Trophoblast cell (in vitro differentiated cells and primary cell): ENCODE data around the gene AP4S1.
"Not testable (repeated sequence)": the region's sequence is repeated elsewhere in the genome, so short reads cannot be mapped to it uniquely, and the experiment has no call there.

Experiments
- DNase-seq, 2 donors: peaks; one replicate each; pipeline ENCODE4 v3.0.0-alpha.2; 2016
- H2AFZ ChIP-seq: 2 replicates; pipeline ENCODE4 v1.6.1; 2013; ENCODE audit warnings: low read length, moderate library complexity, mild to moderate bottlenecking; ENCODE audit not compliant: insufficient read depth, poor library complexity
- H2AK5ac ChIP-seq: 2 replicates; pipeline ENCODE4 v1.6.1; 2013; ENCODE audit warnings: mild to moderate bottlenecking, low read length
- H2BK120ac ChIP-seq: 2 replicates; pipeline ENCODE4 v1.6.1; 2013; ENCODE audit warnings: low read length, mild to moderate bottlenecking, moderate library complexity; ENCODE audit not compliant: insufficient read depth, poor library complexity
- H2BK12ac ChIP-seq: 2 replicates; pipeline ENCODE4 v1.6.1; 2013; ENCODE audit warnings: mild to moderate bottlenecking, low read length, moderate library complexity
- H2BK5ac ChIP-seq: 2 replicates; pipeline ENCODE4 v1.6.1; 2013; ENCODE audit warnings: low read length, low read depth, moderate library complexity, mild to moderate bottlenecking; ENCODE audit not compliant: poor library complexity
- H3K14ac ChIP-seq: 2 replicates; pipeline ENCODE4 v1.6.1; 2013; ENCODE audit warnings: mild to moderate bottlenecking, low read length
- H3K18ac ChIP-seq: 2 replicates; pipeline ENCODE4 v1.6.1; 2013; ENCODE audit warnings: mild to moderate bottlenecking, low read length
- H3K23ac ChIP-seq: 2 replicates; pipeline ENCODE4 v1.6.1; 2013; ENCODE audit warnings: low read length
- H3K27ac ChIP-seq: 2 replicates; pipeline ENCODE4 v1.5.1; 2013; ENCODE audit warnings: low read depth, mild to moderate bottlenecking, inconsistent platforms, low read length, moderate library complexity
- H3K27me3 ChIP-seq: 2 replicates; pipeline ENCODE4 v1.6.1; 2013; ENCODE audit warnings: inconsistent platforms, mild to moderate bottlenecking, low read length, moderate library complexity; ENCODE audit not compliant: insufficient read depth
- H3K36me3 ChIP-seq, 2 experiments: 1 replicate in 1 of 2; 2 replicates in 1 of 2; pipeline ENCODE4 v1.6.1; 2013; ENCODE audit warnings: low read length in 2 of 2, mild to moderate bottlenecking in 2 of 2, moderate library complexity in 1 of 2; ENCODE audit not compliant: insufficient read depth in 2 of 2, control insufficient read depth in 1 of 2
- H3K4ac ChIP-seq: 2 replicates; pipeline ENCODE4 v1.6.1; 2013; ENCODE audit warnings: low read depth, mild to moderate bottlenecking, low read length, moderate library complexity
- H3K4me1 ChIP-seq, 2 experiments: 1 replicate in 1 of 2; 2 replicates in 1 of 2; pipeline ENCODE4 v1.6.1; 2013; ENCODE audit warnings: low read length in 2 of 2, mild to moderate bottlenecking in 2 of 2, moderate library complexity in 1 of 2; ENCODE audit not compliant: insufficient read depth in 2 of 2, control insufficient read depth in 1 of 2
- H3K4me2 ChIP-seq: 2 replicates; pipeline ENCODE4 v1.6.1; 2013; ENCODE audit warnings: inconsistent platforms, mild to moderate bottlenecking, low read length, moderate library complexity
- H3K4me3 ChIP-seq: 2 replicates; pipeline ENCODE4 v1.5.1; 2013; ENCODE audit warnings: mild to moderate bottlenecking, low read depth, low read length, inconsistent platforms
- H3K79me1 ChIP-seq: one replicate; pipeline ENCODE4 v1.6.1; 2013; ENCODE audit warnings: low read length
- H3K79me2 ChIP-seq: 2 replicates; pipeline ENCODE4 v1.6.1; 2013; ENCODE audit warnings: low read length, mild to moderate bottlenecking; ENCODE audit not compliant: control insufficient read depth, insufficient read depth, poor library complexity
- H3K9ac ChIP-seq: 2 replicates; pipeline ENCODE4 v1.6.1; 2013; ENCODE audit warnings: mild to moderate bottlenecking, low read length
- H3K9me3 ChIP-seq: 2 replicates; pipeline ENCODE4 v1.6.1; 2013; ENCODE audit warnings: low read depth, mild to moderate bottlenecking, control low read depth, inconsistent platforms, low read length; ENCODE audit not compliant: insufficient read depth
- H4K12ac ChIP-seq: 2 replicates; pipeline ENCODE4 v1.6.1; 2013; ENCODE audit warnings: low read depth, mild to moderate bottlenecking, low read length, moderate library complexity
- H4K8ac ChIP-seq: 2 replicates; pipeline ENCODE4 v1.6.1; 2013; ENCODE audit warnings: low read depth, mild to moderate bottlenecking, low read length, moderate library complexity
- H4K91ac ChIP-seq: one replicate; pipeline ENCODE4 v1.6.1; 2013; ENCODE audit warnings: low read depth, mild to moderate bottlenecking, low read length, moderate library complexity
- WGBS: extraction: QIAGEN DNeasy Blood & Tissue Kit; methylation state at CpG from one replicate; pipeline ENCODE4 v1.1.7; 2013; ENCODE audit warnings: missing lambda C conversion rate; ENCODE audit not compliant: insufficient read length, insufficient coverage; ENCODE audit errors: extremely low coverage; 5-methylcytosine and 5-hydroxymethylcytosine counted together

The AP4S1 gene

GRCh38 chr14:31001339-31001658 lies 24.1 kb upstream of the AP4S1 start:
- Histone ChIP-seq H3K27ac (no peak overlapping the region), H2BK120ac (no peak overlapping the region), H3K18ac (no peak overlapping the region), H2AK5ac (no peak overlapping the region), H3K14ac (no peak overlapping the region), H4K8ac (no peak overlapping the region), H4K12ac (no peak overlapping the region), H3K23ac (no peak overlapping the region), H2AFZ (no peak overlapping the region), H3K9ac (no peak overlapping the region), H3K79me2 (peaks cover 10% of the 10 kb centered on the region), H3K4me3 (no peak overlapping the region), H3K4me2 (no peak overlapping the region), H3K4ac (peak overlapping the region; percentile 4), H4K91ac (no peak overlapping the region), H2BK12ac (no peak overlapping the region), H3K4me1 (no peaks in the 10 kb centered on the region), H3K79me1 (no peaks in the 10 kb centered on the region), H3K9me3 (peaks cover 1% of the 10 kb centered on the region), H3K36me3 (peaks cover 8 to 10% of the 10 kb centered on the region in 2 experiments), H2BK5ac (no peak overlapping the region), H3K27me3 (no peaks in the 10 kb centered on the region)
- WGBS = no CpG with 5 or more reads among the region's 6 CpGs
- no peak for DNase-seq

GRCh38 chr14:31003284-31003683 lies 22.2 kb upstream of the AP4S1 start:
- DNase-seq = no peak
- Histone ChIP-seq H3K4me2 (no peak overlapping the region), H3K27ac (no peak overlapping the region), H3K9me3 (peaks cover 1% of the 10 kb centered on the region), H4K12ac (no peak overlapping the region), H2BK120ac (no peak overlapping the region), H3K23ac (no peak overlapping the region), H4K8ac (no peak overlapping the region), H3K4me3 (no peak overlapping the region), H3K27me3 (no peaks in the 10 kb centered on the region), H2AK5ac (no peak overlapping the region), H3K79me2 (peaks cover 7% of the 10 kb centered on the region), H3K79me1 (no peaks in the 10 kb centered on the region), H2BK5ac (no peak overlapping the region), H3K4ac (peak overlapping the region; percentile 62), H4K91ac (no peak overlapping the region), H3K4me1 (no peaks in the 10 kb centered on the region), H3K18ac (no peak overlapping the region), H3K14ac (no peak overlapping the region), H2BK12ac (no peak overlapping the region), H2AFZ (no peak overlapping the region), H3K9ac (no peak overlapping the region), H3K36me3 (peaks cover 10 to 12% of the 10 kb centered on the region in 2 experiments)
- no CpG with 5 or more reads among the region's 3 CpGs for WGBS

- H3K79me1 ChIP-seq, H3K4me2 ChIP-seq, H3K36me3 ChIP-seq, H3K9me3 ChIP-seq, H2AK5ac ChIP-seq, H2AFZ ChIP-seq, H4K12ac ChIP-seq, H2BK5ac ChIP-seq, H3K4me3 ChIP-seq, H3K27ac ChIP-seq, H4K91ac ChIP-seq, H4K8ac ChIP-seq, H3K27me3 ChIP-seq, H3K4me1 ChIP-seq, H2BK120ac ChIP-seq, H3K79me2 ChIP-seq, H3K9ac ChIP-seq, H3K18ac ChIP-seq, DNase-seq, H3K23ac ChIP-seq, H2BK12ac ChIP-seq, H3K14ac ChIP-seq: not testable (repeated sequence)
- no CpG with 5 or more reads among the region's 6 CpGs for WGBS
- H3K4ac ChIP-seq = peak overlapping the region; percentile 21
Measured at GRCh38 chr14:31004007-31004406, 21.4 kb upstream of the AP4S1 start.

- Histone ChIP-seq H3K27ac (no peak overlapping the region), H2BK120ac (no peak overlapping the region), H4K12ac (no peak overlapping the region), H3K18ac (no peak overlapping the region), H3K4ac (no peak overlapping the region), H3K14ac (no peak overlapping the region), H2AFZ (no peak overlapping the region), H2AK5ac (no peak overlapping the region), H4K91ac (no peak overlapping the region), H2BK5ac (no peak overlapping the region), H3K4me3 (no peak overlapping the region), H2BK12ac (no peak overlapping the region), H3K9me3 (no peaks in the 10 kb centered on the region), H3K4me2 (no peak overlapping the region), H3K4me1 (no peaks in the 10 kb centered on the region), H4K8ac (no peak overlapping the region), H3K27me3 (no peaks in the 10 kb centered on the region), H3K36me3 (peaks cover 7 to 8% of the 10 kb centered on the region in 2 experiments), H3K79me2 (peaks cover 13% of the 10 kb centered on the region), H3K9ac (no peak overlapping the region), H3K79me1 (no peaks in the 10 kb centered on the region), H3K23ac (no peak overlapping the region)
- no peak for DNase-seq
- WGBS = no CpG with 5 or more reads among the region's 1 CpG
Measured at GRCh38 chr14:31006703-31007102, 18.7 kb upstream of the AP4S1 start.
